Thyroid gland (tissue), 4 donors: ENCODE measurements around the gene CKLF.

Experiments used
- POLR2A ChIP-seq, 2 donors: fragments of 450-650 bp; IDR thresholded peaks; one replicate each; pipeline ENCODE4 v1.6.1; 2017; ENCODE audit warnings: antibody characterized with exemption in 2 of 2, mild to moderate bottlenecking in 2 of 2, moderate library complexity in 1 of 2
- TF ChIP-seq, protein P1 (sequence below), 6 experiments: fragments of 200-600 bp in 3 of 6; fragments of 450-650 bp in 3 of 6; sonication (generic) in 3 of 6; IDR thresholded peaks; one replicate each; pipeline ENCODE4 v1.5.1; 2016 to 2019; ENCODE audit warnings: antibody characterized with exemption in 6 of 6, mild to moderate bottlenecking in 2 of 6, inconsistent platforms in 1 of 6, moderate library complexity in 1 of 6

DNA sequence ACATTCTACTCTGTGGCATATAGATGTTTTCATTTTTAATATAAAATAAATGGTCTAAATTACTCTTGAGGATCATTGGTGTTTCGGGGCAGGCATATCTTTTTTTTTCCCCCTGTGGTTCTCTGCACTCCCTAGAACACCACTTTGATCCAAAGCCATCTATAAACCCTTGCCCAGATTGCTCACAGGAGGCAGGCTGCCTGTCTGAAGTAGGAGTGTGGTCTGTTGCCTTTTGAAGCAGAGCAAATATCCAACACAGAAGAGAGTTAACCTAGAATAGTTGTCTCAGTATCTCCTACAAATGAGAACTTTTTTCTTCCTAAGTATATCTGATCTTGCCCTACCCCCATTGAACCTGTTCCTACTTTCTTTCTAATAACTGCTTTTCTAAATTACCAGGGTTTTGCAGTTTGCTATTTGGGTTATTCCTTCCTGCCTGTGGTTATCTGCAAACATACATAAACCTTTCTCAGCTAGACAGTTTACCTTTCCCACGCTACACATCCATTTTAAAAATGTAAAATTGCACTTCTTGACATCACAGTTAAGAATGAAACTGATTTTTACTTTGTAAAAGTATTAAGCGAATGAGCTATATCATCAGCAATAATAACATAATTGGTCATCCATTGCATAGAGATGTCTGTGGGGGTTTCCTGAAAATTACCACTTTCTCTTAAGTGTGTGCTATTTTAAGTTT is 9.2 kb downstream of the CKLF start:
- TF ChIP-seq, protein P1, sequence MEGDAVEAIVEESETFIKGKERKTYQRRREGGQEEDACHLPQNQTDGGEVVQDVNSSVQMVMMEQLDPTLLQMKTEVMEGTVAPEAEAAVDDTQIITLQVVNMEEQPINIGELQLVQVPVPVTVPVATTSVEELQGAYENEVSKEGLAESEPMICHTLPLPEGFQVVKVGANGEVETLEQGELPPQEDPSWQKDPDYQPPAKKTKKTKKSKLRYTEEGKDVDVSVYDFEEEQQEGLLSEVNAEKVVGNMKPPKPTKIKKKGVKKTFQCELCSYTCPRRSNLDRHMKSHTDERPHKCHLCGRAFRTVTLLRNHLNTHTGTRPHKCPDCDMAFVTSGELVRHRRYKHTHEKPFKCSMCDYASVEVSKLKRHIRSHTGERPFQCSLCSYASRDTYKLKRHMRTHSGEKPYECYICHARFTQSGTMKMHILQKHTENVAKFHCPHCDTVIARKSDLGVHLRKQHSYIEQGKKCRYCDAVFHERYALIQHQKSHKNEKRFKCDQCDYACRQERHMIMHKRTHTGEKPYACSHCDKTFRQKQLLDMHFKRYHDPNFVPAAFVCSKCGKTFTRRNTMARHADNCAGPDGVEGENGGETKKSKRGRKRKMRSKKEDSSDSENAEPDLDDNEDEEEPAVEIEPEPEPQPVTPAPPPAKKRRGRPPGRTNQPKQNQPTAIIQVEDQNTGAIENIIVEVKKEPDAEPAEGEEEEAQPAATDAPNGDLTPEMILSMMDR (IDR thresholded peaks at IDR 0.05): no peak
- TF ChIP-seq POLR2A (IDR thresholded peaks at IDR 0.05): no peak
